HG02571 (cell line): Measurements from ENCODE around the gene DOCK2.
A peak's percentile ranks its signal among the peaks of the same experiment; 100 is the strongest.
"Not testable (repeated sequence)": the region's sequence is repeated elsewhere in the genome, so short reads cannot be mapped to it uniquely, and the experiment has no call there.

ENCODE experiments used
- ATAC-seq: cut with Tn5 transposase; IDR thresholded peaks from one replicate; pipeline ENCODE4 v1.9.1; 2021; ENCODE audit warnings: mild to moderate bottlenecking, moderate library complexity; ENCODE audit not compliant: unreplicated experiment

DOCK2 gene

GRCh38 chr5:169781420-169782345 is 144.6 kb downstream of the DOCK2 start:
- ATAC-seq = no peak

- ATAC-seq = no peak
Measured at GRCh38 chr5:169785771-169786618, 148.9 kb downstream of the DOCK2 start.

DNA sequence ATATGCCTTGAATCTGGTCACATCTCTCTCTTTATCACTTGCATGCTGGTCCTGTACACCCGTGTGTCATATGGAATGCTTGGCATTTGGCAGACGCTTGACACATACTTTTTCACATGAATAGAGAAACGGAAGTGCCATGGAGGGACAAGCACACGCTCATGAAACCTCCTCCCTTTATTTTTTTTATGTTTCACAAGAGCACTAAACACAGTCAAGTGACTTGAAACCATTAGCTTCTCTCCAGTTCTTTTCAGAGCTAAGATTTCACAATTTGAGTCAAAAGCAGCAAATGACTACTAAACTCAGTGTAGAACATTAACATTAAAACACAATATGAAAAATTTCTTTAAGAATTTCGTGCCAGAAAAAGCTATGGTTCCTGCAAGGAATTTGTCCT is 151.1 kb downstream of the DOCK2 start:
- ATAC-seq = no peak

DNA sequence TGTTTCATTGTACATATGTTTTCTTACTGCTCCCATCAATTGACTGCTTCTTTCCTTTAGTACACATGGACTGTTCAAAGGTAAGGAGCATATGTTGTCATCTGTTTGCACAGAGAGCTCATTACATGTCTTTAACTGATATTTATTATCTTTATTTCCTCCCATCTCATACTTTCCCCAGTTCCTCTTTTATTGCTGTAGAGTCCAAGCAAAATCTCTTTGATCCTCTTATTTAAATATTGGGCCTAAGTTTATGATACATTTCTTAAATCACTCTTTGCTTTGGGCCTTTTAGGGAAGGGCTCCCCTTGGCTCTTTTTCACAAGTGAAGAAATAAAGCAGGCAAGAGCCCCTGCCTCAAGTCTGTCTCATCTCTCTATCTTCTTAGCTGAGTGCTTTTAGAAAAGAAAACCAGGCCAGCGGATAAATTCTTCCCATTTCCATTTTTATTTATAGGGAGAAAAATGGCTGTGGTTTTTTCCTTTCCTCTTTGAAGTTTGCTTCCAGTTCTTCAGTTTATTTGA is 152.4 kb downstream of the DOCK2 start:
- ATAC-seq = no peak

DNA sequence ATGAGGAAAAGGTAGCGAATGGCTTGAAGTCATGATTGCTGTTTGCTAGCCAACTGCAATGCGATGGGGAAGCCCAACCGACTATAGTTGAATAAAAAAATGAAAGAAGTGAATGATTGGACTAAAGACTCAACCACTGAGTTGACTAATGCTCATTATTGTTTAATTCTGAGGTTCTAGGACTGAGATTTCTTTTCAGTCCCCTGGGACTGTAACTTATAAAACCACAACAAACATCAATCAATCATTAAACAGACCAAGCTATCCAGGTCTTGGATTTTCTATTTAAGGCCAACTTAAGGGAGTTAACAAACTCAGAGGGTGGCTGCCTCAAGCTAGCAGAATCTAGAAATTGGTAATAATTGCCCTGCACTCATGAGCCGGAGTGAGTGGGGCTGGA is 154.2 kb downstream of the DOCK2 start:
- no peak for ATAC-seq

- ATAC-seq = no peak
Measured at GRCh38 chr5:169795338-169795737, 158.3 kb downstream of the DOCK2 start.

DNA sequence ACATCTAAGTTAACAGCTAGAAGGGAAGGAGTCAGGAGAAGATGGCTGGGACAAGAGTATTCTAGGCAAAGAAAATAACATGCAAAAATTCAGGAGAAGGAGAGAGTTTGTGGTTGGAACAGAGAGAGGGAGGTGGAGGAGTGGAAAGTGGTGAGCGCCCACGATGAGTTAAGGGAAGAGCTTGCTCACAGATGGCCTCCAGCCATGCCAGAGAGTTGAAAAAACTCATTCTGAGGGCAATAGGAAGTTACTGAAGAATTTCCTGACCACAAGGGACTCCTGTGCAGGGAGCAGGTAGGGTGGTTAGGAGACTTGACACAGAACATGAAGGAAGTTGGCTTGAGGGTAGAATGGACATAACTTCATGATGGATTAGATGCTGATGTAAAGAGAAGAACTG is 159.7 kb downstream of the DOCK2 start:
- ATAC-seq = no peak

- ATAC-seq = no peak
Measured at GRCh38 chr5:169797577-169797976, 160.5 kb downstream of the DOCK2 start.

DNA sequence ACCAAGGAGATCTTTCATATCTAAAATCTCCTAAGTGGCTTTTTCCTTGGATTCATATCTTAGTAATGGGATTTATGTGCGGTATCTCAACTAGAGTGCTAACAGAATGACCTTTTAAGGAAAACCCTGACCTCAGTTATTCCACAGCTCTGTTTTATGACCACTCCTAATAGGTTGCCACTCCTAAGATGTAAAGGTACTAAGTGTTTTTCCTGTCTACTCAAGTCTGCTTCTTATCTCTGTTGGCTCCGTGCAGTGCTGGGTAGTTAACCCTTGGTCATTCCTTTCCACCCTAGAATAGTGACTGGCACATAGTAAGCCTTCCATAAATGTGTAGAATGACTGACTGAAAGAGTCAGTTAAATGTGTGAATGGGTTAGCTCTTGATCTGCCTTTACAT is 161.4 kb downstream of the DOCK2 start:
- ATAC-seq = no peak

- ATAC-seq = no peak
Measured at GRCh38 chr5:169798906-169799660, 162.0 kb downstream of the DOCK2 start.

GRCh38 chr5:169801324-169801777 is 164.3 kb downstream of the DOCK2 start:
- ATAC-seq = no peak

GRCh38 chr5:169801781-169802180 is 164.7 kb downstream of the DOCK2 start:
- no peak for ATAC-seq

- no peak for ATAC-seq
Measured at GRCh38 chr5:169803077-169803981, 166.3 kb downstream of the DOCK2 start.

DNA sequence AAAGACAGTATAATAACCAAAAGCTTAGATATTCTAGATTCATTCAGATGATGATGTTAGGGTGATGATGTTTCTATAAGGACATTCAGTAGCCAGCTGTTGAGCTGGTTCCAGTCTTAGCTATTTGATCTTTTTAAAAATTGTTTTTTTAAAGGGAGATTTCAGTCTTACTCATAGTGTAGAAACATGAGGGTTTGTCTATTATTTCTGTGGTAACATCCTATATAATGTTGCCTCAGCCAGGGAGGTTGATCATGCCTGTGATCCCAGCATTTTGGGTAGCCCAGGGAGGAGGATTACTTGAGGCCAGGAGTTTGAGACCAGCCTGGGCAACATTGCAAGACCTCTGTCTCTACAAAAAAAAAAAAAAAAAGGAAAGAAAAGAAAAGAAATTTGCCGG is 167.8 kb downstream of the DOCK2 start:
- no peak for ATAC-seq

- ATAC-seq = peak; percentile 91
Measured at GRCh38 chr5:169805527-169805934, 168.5 kb downstream of the DOCK2 start.

DNA sequence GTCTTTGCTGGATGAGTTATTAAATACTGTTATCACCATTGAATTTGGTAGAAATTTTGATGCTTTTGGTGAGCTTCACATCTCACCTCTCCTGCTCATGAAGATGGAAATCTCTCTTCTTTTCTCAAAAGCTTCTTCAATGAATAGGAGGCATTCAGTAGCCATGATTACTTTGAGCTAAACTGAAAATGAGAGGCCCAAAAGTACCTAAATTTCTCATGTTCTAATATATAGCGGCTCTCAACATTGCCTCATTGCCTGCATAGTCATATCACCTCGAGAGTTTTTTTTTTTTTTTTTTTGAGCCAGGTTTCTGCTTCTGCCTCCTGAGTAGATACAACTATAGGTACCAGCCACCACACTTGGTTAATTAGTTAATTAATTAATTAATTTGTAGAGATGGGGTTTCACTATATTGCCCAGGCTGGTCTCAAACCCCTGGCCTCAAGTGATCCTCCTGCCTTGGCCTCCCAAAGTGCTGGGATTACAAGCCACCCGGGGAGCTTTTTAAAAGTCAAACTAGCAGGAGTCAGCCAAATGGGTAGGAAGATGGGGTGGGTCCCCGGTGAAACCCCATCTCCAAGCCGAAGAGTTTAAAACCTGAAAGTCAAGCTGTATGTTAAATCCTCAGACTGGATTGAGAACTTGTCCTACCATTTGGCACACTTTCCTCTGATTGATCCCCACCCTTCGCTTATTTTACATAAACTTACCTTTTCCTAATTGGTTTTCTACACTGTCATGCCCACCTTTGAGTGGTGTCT is 169.0 kb downstream of the DOCK2 start:
- peak; percentile 52 for ATAC-seq

DNA sequence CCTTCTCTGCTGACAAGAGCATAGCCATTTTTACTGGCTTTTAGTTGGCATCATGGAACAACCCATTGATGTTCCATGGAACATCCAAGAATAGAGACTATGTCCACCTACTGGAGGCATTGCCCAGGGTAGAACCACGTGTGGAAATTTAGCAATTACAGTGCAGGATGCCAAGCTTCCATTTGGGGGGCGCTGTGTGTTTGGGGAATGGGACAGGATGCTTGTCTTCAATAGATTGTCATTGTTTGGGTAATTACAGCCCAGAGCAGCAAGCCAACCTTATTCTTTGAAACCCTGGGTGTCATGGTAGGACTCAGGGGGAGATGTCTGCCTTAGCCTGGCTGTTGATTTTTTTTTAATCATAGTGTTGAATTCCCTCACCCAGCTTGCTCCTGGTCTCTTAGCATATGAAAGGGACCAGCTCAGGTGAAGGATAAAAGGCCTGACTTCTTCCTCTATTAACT is 171.1 kb downstream of the DOCK2 start:
- ATAC-seq = no peak

- not testable (repeated sequence) for ATAC-seq
Measured at GRCh38 chr5:169808880-169809279, 171.8 kb downstream of the DOCK2 start.

DNA sequence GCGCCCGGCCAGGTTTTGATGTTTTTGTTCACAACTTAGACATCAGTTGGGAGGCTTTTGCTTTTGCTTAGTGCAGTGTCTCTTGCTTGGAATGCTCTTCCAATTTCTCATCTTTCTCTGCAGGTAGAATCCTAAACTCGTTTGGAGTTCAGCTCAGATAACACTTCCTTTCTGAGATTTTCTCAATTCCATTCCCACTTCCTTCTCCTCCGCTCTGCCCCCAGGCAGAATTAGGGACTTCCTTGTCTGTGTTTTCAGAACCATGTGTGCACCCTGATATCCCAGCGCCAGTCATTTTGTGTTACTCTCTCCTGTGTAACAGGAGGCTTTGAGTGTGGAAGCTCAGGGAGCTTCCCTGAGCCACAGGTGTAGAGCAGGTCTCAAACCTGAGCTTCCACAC is 172.2 kb downstream of the DOCK2 start:
- no peak for ATAC-seq
